ENCODE results near the gene TRIM10. TPM values are rescaled to one million over a fixed set of nuclear protein-coding genes. Genes with fewer than 3 reads are reported as not detected.

The TRIM10 gene
- total and polyA plus RNA-seq, 10 of the 15 experiments (the other 5 are each of a cell fraction or from before 2014, with no cell fraction given) = 0.01 TPM; not detected in 9

DNA sequence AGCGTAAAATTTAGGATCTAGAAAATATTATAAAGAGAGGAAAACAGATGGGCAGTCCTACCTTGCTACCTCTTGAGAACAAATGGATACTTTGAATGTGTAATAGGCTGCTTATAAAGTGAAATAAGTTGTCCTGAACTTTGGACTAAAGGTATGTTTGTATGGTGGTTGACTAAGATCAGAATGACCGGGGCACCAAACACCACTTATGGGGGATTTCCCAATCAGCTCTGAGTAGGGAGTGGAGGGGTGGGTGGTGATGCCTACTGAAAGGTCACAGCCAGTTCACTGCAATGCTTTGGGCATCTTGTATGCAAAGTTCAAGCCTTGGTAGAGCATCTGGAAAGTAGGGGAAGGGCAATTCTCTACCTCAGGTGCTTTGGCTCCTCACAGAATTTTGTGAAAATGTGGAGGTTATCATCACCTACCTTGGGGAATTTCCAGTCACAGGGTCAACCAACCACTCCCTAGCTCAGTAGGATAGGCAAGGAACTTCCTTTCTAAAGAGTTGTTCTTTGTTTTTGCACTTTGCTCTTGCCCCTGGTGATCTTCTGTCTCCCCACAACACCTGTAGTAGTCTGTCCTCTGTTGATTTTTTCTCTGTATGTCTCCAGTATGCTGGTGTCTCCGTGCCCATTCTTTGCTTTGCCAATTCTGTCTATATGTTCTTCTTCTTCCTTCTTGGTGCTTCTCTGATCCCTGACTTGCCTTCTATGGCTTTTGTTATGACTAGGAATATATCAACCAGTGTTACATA lies 47.8 kb downstream of the TRIM10 start, which contains the start of gene TRIM31 (continued):
- TF ChIP-seq, protein P1, sequence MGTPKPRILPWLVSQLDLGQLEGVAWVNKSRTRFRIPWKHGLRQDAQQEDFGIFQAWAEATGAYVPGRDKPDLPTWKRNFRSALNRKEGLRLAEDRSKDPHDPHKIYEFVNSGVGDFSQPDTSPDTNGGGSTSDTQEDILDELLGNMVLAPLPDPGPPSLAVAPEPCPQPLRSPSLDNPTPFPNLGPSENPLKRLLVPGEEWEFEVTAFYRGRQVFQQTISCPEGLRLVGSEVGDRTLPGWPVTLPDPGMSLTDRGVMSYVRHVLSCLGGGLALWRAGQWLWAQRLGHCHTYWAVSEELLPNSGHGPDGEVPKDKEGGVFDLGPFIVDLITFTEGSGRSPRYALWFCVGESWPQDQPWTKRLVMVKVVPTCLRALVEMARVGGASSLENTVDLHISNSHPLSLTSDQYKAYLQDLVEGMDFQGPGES (IDR thresholded peaks at IDR 0.05) = no peak
- TF ChIP-seq ESRRA (IDR thresholded peaks at IDR 0.05; ENCODE audit: low read length) (no peak), ZSCAN29 (IDR thresholded peaks at IDR 0.05) (0 out of 2 replicates have a peak, but pooled peaks have one; percentile 56), CBX5 (IDR thresholded peaks at IDR 0.05; ENCODE audit: low read depth) (no peak), RFX5 (IDR thresholded peaks at IDR 0.05; ENCODE audit: low read depth, low read length) (no peak), GATAD2B (conservative IDR thresholded peaks at IDR 0.05; ENCODE audit: low read depth) (peak; percentile 87), TBL1XR1 (IDR thresholded peaks at IDR 0.05; ENCODE audit: low read depth, low read length) (no peak), HCFC1 (IDR thresholded peaks at IDR 0.05; ENCODE audit: low read length) (no peak), RB1 (IDR thresholded peaks at IDR 0.05; ENCODE audit: borderline replicate concordance) (no peak), BCL11A (IDR thresholded peaks at IDR 0.05; ENCODE audit: low read depth, low read length) (0 out of 2 replicates have a peak, but pooled peaks have one; percentile 7), BHLHE40 (IDR thresholded peaks at IDR 0.05; ENCODE audit: borderline replicate concordance in 1 of 2, low read depth in 2 of 2, low read length in 1 of 2) (peak in 1 of 2 experiments; percentile 35; a peak in 1 of 4 replicates), ZNF207 (IDR thresholded peaks at IDR 0.05; ENCODE audit: borderline replicate concordance) (no peak), SRF (IDR thresholded peaks at IDR 0.05; ENCODE audit: low read depth in 2 of 2, low read length in 2 of 2) (no peak), ZNF384 (IDR thresholded peaks at IDR 0.05; ENCODE audit: borderline replicate concordance, low read depth, low read length) (no peak), CHD2 (IDR thresholded peaks at IDR 0.05; ENCODE audit: borderline replicate concordance, low read depth, low read length) (no peak), KAT2A (conservative IDR thresholded peaks at IDR 0.05; ENCODE audit: control insufficient read depth, low read depth, low read length) (no peak), ZNF24 (IDR thresholded peaks at IDR 0.05) (no peak), POU2F2 (IDR thresholded peaks at IDR 0.05; ENCODE audit: borderline replicate concordance, low read depth, low read length) (peak; percentile 20; the same call in 1 of the 3 replicates), MTA2 (IDR thresholded peaks at IDR 0.05; ENCODE audit: low read depth) (peak; percentile 79), MYC (IDR thresholded peaks at IDR 0.05; ENCODE audit: insufficient read depth, insufficient read length, insufficient replicate concordance, low read length, severe bottlenecking) (no peak), SMAD1 (IDR thresholded peaks at IDR 0.05; ENCODE audit: low read depth, partially characterized antibody) (no peak), HDAC2 (IDR thresholded peaks at IDR 0.05) (no peak), HDGF (IDR thresholded peaks at IDR 0.05) (peak; percentile 70; the same call in 1 of the 2 replicates), BMI1 (IDR thresholded peaks at IDR 0.05; ENCODE audit: borderline replicate concordance) (0 out of 2 replicates have a peak, but pooled peaks have one; percentile 26)
- TF ChIP-seq, protein P2, sequence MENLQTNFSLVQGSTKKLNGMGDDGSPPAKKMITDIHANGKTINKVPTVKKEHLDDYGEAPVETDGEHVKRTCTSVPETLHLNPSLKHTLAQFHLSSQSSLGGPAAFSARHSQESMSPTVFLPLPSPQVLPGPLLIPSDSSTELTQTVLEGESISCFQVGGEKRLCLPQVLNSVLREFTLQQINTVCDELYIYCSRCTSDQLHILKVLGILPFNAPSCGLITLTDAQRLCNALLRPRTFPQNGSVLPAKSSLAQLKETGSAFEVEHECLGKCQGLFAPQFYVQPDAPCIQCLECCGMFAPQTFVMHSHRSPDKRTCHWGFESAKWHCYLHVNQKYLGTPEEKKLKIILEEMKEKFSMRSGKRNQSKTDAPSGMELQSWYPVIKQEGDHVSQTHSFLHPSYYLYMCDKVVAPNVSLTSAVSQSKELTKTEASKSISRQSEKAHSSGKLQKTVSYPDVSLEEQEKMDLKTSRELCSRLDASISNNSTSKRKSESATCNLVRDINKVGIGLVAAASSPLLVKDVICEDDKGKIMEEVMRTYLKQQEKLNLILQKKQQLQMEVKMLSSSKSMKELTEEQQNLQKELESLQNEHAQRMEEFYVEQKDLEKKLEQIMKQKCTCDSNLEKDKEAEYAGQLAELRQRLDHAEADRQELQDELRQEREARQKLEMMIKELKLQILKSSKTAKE (IDR thresholded peaks at IDR 0.05; ENCODE audit: low read depth, poor library complexity, severe bottlenecking) = peak; percentile 66
- TF ChIP-seq, protein P3, sequence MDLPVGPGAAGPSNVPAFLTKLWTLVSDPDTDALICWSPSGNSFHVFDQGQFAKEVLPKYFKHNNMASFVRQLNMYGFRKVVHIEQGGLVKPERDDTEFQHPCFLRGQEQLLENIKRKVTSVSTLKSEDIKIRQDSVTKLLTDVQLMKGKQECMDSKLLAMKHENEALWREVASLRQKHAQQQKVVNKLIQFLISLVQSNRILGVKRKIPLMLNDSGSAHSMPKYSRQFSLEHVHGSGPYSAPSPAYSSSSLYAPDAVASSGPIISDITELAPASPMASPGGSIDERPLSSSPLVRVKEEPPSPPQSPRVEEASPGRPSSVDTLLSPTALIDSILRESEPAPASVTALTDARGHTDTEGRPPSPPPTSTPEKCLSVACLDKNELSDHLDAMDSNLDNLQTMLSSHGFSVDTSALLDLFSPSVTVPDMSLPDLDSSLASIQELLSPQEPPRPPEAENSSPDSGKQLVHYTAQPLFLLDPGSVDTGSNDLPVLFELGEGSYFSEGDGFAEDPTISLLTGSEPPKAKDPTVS (IDR thresholded peaks at IDR 0.05; ENCODE audit: low read depth, low read length) = no peak
- TF ChIP-seq, protein P4, sequence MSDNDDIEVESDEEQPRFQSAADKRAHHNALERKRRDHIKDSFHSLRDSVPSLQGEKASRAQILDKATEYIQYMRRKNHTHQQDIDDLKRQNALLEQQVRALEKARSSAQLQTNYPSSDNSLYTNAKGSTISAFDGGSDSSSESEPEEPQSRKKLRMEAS (IDR thresholded peaks at IDR 0.05; ENCODE audit: low read depth, low read length) = no peak
